ENCODE measurements around the gene RBMS1. TPM values are rescaled to one million over a fixed set of nuclear protein-coding genes. Genes with fewer than 3 reads are reported as not detected.

Gene RBMS1
- total RNA-seq, 1 experiment from 2014 or later: 49.9 TPM

DNA sequence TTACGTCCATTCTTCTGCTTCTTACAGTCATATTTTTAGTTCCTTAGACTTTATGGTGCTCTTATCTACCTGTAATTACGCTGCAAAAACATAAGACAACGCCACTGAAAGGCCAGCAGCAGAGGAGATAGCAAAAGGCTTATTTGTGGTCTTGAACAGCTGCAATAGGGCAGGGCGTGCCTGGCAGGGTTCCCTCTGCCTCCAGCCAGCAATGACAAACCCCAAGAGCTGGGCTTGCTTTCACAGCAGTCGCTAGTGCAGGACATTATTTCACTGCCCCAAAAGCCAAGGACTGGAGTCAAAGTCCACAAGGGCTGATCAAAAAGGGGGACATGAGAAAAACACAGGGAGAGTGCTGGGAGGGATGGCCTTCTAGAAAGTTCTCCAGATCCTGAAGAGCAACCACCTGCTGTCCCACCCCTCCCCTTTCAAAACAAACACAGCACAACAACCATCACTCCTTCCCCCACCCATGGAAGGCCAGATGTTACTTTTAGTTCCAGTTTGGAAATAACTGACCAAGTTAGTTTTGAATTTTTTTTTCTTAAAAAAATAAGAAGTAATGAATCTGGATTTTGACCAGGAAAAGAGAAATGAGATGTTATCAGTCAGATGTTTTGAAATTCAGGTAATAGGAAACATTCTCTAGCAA is 127.8 kb downstream of the RBMS1 start:
- no peak for DNase-seq (ENCODE audit: low read depth)

DNA sequence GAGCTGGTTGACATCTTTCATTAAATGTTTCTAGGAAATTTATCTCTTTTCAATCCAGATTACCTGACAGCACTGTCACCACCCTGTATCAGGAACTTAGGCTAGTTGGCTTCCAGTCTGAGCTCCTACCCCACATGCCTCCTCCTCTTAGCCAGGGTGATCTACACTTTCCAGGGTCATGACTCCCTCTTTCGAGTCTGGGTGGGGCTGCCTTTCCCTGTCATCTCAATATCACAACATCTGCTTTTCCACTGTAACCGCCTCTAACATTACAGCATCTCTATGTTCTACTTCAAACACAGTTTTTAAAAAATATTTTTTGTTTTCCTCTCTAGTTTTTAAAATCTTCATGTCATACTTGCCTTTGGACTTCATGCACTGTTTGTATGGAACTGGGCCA is 129.2 kb downstream of the RBMS1 start:
- no peak for DNase-seq (ENCODE audit: low read depth)

DNA sequence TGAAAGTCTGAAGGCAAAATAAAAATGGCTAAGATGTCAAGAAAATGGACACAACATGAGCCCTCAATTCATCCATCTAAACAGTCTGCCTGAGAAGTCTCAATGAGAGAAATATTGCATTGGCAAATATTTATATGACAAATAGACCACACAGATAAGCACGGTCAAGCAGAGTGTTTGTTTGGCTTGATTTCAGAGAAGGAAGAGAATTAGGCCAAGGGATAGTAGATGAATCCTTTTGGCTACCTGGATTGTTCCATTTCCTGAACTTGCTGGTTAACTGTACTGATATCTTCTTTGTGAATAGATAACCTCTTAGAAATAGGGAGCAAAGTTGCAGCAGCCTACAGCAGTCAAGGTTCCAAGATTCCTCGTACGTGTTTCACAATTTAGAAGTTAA is 129.6 kb downstream of the RBMS1 start:
- no peak for DNase-seq (ENCODE audit: low read depth)

DNA sequence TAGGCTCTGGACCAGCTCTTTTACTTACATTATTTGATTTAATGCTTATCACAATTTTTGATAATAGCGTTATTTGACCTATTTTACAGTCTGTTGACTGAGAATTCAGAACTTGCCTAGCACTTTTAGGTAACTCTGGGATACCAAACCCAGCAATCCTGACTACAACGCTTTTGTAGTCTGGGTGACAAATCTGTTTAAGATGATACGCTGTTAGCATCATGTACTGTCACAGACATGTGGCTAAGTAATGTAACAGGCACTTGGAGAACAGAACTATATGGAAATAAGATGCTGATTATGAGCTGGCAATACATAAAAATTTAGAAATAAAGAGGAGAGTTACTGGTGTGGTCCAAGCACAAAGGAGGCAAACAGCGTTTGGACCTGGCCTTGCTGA is 130.6 kb downstream of the RBMS1 start:
- no peak for DNase-seq (ENCODE audit: low read depth)

DNA sequence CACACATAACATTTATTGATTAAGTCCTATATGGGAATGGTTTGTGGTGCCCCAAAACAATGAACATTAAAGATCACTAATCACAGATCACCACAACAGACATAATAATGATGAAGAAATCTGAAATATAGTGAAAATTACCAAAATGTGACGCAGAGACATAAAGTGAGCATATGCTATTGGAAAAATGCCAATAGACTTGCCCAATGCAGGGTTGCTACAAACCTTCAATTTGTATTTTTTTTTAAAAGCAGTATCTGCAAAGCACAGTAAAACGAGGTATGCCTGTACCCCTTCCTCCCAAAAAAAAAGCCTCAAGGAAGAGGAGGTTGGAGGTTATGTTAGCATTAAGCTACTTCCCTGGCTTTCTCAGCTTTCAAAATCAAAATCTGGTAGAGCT is 131.1 kb downstream of the RBMS1 start:
- no peak for DNase-seq (ENCODE audit: low read depth)

DNA sequence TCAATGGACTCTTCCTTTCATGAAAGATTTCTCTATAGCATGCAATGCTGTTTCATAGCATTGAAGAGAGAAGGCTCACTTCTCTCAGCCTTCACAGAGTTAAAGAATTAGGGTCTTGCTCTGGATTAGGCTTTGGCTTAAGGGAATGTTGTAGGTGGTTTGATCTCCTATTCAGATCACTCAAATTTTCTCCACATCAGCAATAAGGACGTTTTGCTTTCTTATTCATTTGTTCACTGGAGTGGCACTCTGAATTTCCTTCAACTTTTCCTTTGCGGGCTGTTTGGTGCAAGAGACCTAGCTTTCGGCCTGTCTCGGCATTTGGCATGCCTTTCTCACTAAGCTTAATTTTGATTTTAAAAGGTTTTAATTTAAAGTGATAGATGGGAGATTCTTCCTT is 131.6 kb downstream of the RBMS1 start:
- no peak for DNase-seq (ENCODE audit: low read depth)

DNA sequence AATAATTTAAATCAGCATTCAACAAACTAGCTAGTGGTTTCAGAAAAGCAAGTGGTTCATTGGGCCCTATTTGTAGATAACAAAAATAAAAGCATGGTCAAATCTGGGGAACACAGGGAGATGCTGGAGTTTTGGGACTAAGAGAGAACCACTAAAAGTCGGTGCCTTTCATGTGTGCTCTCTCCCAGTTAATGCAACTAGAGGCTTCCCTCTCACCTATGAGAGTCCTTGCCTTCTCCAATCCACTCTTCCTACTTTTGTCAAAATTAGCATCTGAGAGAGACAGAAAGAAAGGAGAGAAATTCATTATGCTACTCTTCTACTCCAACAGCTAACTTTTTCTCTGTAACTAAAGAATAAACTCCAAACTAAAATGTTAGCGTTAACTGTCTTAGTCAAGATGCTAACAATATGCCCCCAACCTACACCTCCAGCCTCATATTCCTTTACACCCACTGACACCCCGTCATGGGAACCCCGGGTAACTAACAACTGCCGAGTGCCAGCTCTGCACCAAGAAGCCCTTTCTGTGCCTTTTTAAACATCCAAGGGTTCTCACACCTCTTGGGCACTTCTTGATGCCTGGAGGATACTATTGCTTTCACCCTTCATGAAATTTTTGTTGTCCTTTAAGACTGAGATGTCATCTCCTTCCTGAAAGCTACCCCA is 133.4 kb downstream of the RBMS1 start:
- no peak for DNase-seq (ENCODE audit: low read depth)

DNA sequence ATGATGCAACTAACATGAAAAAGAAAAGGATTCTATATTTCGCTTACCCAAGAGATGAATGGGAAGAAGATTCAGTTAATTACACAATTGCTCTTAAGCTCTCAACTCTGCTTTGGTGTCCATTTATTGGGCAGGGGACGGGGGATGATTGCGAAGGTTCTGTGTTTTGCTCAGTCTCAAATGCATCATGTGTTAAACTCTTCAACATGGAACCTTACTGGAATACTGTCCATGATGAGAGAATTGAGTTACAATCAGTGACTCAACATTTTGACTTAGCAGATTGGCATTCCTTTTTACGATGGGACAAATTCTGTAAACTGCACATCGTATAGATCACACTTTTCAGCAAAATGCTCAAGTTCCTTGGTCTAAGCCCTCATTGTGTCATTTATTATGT is 135.6 kb downstream of the RBMS1 start:
- peak; percentile 51 for DNase-seq (ENCODE audit: low read depth)

DNA sequence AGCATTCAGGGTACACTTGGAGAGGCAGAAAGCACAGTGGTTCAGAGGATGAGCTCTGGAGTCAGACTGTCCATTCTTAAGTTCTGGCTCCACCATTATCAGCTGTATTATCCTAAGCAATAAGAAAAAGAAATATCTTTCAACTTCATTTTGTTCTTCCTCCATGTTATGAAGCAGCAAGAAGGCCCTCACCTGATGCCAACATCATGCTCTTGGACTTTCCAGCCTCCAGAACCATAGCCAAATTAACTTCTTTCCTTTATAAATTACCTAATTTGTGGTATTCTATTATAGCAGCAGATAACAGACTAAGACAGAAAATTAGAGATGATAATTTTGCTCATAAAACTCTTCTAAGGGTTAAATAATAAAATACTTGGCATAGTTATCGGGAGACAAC is 137.1 kb downstream of the RBMS1 start:
- no peak for DNase-seq (ENCODE audit: low read depth)

DNA sequence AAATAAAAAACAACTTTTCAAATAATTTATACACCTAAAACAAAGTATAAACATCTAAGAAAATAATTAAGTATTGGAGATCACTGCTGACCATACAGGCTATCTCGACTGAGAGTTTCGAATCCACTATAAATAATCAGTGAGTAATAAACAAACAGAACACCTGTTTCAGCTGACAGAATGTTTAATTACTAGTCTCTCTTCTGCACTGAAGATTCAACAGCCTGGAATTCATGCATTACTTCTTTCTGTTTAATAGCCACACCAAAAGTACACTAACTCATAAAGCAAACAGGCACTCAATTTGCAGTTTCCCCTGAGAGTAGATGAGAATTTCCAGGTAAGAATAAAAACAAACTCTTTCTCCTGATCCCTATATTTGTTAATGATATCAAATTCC is 138.5 kb downstream of the RBMS1 start:
- DNase-seq (ENCODE audit: low read depth): no peak

DNA sequence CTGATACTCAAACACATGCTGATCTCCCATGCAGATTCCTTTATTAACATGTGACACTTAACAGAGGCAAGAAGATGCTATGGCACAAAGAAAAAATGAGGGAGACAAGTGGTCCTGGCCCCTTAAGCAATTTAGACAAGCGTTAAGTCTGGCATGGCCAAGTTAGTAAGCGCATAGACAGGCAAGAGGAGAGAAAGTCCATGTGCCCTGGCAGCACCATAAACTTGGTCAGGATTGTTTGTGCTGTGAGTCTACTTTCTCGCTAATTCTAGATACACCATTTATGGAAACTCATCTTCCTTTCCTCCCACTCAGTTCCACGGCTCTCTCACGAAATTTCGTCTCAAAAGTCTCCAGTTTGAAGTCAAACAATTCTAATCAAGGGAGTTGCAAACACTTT is 138.9 kb downstream of the RBMS1 start:
- DNase-seq (ENCODE audit: low read depth): no peak

DNA sequence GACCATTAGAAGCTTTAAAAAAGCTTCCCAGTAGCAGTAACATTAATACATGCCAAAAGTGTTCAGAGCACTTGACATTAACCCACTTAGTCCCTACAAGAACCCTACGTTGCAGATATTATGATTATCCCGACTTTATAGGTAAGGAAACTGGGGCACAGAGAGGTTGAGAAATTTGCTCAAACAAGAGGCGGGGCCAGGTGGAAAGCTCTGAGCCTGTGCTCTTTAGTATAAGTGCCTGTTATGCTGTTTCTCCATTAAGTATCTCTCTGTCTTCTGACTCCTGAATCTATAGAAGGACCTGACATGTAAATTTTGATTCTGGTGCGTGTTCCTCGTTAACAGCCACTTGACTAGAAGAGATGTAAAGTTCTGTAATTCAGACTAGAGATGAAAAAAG is 139.8 kb downstream of the RBMS1 start:
- no peak for DNase-seq (ENCODE audit: low read depth)

DNA sequence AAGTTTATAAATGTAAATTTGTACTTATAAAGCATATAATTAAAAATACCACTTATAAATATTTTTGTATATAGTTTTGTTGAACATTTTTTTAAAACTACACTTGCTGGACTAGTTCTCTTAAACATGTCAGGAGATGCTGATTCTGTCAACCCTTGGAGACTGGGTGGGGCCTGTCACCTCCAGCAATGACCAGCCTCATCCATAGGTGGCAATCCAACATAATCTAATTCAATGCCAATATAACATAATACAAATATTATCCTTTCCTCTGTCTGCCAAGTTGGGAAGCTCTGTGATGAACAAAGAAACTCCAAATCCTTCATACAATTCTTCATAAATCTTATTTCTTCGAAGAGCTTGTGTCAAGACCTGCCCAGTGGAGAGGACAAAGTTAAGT is 140.4 kb downstream of the RBMS1 start:
- peak; percentile 34 for DNase-seq (ENCODE audit: low read depth)

DNA sequence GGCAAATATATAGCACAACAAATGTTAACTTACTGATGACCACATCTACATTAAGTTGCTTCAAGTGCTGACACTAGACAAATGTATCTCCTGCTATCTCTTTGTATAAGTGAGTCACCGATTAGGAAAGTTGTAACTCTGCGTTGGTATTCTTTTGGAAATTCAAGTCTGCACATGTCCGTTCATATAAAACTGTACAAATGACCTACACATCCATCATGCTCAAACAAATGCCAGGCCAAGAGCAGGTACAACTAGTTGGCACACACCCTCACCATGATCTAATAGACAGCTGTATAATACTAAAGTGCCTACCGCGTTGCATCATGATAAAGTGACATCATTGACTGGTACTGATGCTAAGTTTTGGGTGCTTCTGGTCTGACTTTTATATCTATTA is 141.1 kb downstream of the RBMS1 start:
- peak; percentile 44 for DNase-seq (ENCODE audit: low read depth)

DNA sequence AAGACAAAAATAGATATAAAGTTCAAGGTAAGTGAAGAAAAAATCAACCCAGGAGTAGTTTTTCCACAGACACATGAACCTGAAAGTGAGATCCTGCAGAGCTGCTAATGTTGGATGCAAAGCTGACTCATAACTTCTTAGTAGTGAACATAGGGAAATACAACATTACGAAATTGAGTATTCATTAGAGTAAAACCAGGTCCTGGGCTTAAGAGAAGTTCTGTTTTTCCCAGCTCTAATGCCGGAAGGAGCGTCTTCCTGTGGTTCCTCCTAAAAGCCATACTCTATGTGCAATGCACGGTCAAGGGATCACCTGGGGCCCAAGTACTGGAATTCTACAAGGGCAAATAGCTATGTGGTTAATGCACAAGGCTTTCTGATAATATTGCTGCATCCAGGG is 141.7 kb downstream of the RBMS1 start:
- DNase-seq (ENCODE audit: low read depth): peak; percentile 87

DNA sequence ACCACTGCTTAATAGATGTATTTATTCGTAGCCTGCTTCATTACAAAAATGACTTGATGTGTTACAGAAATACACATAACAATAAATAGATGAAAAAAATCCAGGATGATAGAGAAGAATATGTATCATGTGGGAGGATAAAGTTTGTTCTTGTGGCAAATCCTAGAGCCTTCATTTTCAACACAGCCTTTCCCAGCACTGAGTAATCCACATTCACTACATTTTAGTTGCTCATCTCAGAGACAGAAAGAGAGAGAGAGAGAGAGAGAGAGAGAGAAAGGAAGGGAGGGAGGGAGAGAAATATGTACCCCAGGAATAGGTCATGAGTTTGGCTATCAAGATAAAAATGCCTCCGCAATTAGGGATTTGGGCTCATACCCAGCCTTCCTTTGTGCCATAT is 144.3 kb downstream of the RBMS1 start:
- no peak for DNase-seq (ENCODE audit: low read depth)

DNA sequence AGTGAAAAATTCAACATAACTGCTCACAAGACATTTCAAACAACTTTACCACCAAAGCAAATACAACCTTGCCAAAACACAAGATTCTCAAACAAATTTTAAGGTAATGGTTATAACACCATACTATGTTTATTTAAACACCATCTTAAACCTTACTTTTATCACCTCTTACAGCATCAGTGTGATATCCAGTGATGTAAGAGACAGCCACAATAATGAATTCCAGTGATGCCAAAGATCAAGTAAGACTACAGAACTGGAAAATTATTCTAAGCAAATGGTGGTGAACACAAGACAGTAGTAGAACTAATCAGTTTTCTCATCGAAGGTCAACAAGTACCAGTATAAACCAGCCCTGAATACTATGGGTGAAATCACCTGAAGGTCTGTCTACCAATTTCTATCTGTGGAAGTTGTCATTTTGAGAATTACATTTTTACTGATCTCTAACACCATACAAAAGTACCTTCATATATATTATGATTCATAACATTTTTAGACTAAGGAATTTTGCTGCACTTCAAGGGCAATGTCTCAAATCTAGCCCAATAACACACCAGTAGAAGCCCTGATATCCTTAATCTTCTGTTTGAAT is 146.2 kb downstream of the RBMS1 start:
- no peak for DNase-seq (ENCODE audit: low read depth)

DNA sequence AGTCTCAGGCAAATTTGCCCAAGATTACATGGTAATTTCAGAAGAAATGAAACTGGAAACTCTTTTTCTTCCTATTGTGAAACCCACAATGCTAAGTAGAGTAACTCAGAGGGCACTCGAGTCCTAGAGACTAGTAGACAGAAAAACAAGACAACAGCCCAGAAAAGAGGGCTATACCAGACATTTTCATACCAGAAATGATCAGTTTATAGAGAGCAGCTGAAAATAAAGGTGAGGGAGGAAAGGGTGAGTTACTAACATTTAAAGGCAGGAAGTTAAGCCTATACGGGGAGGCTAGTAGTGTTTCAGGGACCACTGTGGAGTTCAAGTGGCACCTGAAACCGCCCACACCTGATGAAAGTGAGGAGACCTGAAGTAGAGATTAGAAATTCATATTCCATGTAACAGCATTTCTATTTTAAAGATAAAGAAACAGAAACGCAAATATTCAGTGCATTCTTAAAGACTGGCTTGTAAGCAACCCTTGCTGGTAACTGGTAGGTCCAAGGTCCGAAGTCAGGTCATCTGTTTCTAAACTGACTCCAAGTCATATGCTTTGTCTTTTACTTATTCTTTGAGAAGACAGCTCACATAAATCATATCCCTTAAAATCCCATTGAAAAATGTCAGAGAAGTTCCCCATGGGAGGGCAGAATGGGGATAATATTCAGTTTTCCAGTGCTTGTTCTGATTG is 148.4 kb downstream of the RBMS1 start:
- DNase-seq (ENCODE audit: low read depth): no peak

DNA sequence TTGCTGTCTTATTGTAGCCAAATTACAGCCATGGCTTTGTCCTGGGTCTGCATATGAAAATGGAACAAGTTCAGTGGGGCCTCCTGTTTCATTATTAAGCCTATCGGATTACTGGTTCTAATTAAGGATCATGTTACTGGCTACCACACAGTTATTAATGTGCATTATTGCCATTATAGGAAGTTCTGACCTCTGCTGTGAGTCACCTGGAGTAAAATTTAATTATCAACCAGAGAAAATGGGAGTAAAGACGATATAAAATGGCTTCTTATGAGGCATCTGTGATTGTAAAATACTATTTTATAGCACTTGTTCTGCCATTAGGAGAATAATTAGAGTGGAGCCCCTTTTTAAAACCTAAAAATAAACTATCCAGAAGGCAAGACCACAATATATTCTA is 150.2 kb downstream of the RBMS1 start:
- DNase-seq (ENCODE audit: low read depth): no peak

DNA sequence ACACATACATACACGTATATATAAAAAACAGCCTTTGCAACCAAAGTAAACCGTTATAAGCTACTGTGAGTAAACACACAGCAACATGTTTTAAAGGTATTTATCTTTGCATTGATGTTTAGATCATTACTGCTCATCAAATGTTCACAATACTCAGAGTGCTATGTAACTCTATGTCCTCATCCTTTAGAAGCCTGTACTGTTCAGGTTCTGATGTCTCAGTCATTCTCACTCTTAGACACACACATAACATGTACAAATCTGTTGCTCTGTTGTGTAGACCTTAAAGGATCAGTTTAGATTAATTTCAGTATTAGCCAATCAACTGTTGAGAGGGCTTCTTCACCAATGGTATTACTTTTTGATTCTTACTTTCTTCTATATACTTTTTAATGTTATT is 153.9 kb downstream of the RBMS1 start:
- no peak for DNase-seq (ENCODE audit: low read depth)

DNA sequence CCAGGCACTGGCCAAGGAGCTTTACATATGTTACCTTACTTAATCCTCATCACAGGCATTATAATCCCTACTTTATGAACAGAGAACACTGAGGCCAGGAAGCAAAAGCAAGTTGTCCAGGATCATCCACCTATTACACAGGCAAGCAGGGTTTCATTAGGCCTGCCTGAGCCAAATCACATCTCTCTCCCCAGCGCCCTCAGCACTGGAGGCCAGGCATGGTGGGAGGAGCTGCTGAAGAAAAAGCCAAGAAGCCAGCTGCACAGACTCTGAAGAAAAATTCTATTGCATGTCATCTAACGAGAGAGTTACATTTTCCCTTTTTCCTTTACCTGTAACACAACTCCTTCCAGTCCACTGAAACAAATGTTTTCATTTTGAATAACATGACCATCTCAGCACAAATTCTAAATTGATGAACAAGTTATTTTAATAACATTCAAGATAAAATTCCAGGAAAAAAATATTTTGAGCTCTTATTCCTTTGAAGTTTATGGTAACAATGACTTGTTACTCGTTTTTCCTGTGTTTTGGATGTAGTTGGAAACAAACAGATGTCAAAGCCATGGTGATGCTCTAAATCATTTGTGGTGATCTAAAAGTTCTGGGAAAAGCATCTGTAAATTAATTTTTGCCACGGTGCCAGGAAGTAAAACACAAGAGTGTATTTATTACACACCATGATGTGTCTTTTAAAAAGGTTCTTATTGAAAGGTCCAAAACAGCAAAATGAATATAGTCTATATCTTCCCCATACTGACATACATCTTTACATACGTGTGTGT is 154.5 kb downstream of the RBMS1 start:
- no peak for DNase-seq (ENCODE audit: low read depth)

DNA sequence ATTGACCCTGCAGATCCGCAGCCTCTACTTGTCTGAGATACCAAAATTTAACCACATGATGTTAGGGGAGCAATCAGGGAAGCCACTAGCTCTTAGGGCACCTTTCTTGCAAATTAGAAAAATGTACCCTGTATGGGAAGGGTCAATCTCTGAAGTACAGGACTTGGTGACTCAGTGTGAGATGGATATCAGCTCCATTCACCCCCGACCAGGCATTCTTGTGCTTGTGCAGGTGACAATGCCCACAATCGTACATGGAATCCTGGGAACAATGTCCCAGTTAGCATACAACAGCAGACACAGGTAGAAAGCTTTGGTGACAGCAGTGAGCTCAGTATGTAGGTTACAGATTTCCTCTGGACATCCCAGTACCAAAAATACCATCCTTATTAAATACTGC is 155.9 kb downstream of the RBMS1 start:
- DNase-seq (ENCODE audit: low read depth): no peak
